Left lobe of liver (tissue), 2 donors: Measurements from ENCODE around the gene ACVR1C. TPM values are rescaled to one million over a fixed set of nuclear protein-coding genes. Genes with fewer than 3 reads are reported as not detected.

ENCODE experiments used
- ATAC-seq: fragments of 200-7000 bp; cut with Tn5 transposase; one replicate; pipeline ENCODE4 v1.9.1; 2020; ENCODE audit warnings: mild to moderate bottlenecking, moderate library complexity
- DNase-seq: peaks from one replicate; pipeline ENCODE4 v3.0.0-alpha.2; 2020; ENCODE audit warnings: low spot score
- total RNA-seq: library from RNA; stranded (reverse); gene quantifications from one replicate; pipeline ENCODE4 v1.2.1, GENCODE V29; 2021
- donor health status: DM: no; HTN: no; CAD: no; lungs with moderate emphysema.
- donor health status: DM: no; HTN: yes; CAD: no.

The ACVR1C gene
- total RNA-seq: 2.2 TPM

GRCh38 chr2:157628477-157629415 lies at the start of gene ACVR1C:
Gene ACVR1C (minus strand): TSS chr2:157628864. CDS start chr2:157628644, 220 bp downstream.
- DNase-seq: peak; percentile 82
- ATAC-seq: peak; percentile 93

DNA sequence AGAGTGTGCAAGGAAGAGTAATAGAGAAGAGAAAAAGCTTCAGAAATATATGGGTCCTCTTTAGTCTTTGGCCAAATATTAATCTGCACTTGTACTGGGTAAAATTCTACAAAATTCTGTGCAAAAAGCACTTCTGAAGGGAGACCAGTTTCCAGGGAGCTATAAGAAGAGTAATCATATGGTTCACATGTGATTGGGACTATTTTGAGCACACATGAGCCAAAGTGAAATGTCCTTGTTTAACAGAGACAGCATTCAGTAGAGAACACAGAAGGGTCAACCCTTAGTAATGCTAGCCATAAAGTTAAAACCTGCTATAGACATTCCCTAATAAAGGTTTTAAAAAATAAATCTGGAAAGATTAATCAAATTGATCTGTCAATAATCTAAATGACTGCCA lies 49.3 kb upstream of the ACVR1C start:
- ATAC-seq (no peak), DNase-seq (no peak)

DNA sequence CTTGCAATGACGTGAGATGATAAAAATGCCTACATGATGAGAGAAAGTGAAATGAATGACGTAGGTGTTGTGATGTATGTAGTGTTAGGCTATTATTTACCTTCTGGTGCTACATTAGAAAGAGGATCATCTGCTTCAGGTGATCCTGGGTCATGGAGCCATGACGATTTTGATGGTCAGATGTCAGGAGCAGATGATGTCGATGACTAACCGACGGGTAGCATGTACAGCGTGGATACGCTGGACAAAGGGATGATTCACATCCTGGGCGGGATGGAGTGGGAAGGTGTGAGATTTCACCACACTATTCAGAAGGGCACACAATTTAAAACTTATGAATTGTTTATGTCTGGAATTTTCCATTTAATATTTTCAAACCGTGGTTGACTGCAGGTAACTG lies 43.5 kb upstream of the ACVR1C start:
- DNase-seq: no peak
- no peak for ATAC-seq

GRCh38 chr2:157662401-157662800 lies 33.7 kb upstream of the ACVR1C start:
- DNase-seq (no peak), ATAC-seq (no peak)

DNA sequence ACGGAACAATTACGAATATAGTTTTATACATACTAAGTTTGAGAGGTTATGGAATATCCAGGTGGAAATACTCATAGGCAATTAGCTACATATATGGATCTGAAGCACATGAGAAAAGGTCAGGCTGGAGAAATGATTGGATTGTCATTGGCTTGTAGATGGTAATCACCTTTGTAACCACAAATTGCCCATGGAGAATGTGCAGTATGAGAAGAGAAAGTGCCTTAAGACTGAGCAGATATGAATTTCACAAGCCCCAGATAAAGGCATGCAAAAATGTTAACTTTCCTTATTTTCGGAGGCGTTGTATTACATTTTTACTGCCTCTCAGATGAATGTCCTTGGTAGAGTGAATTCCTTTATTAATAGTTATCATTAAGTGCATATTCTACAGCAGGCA lies 33.1 kb upstream of the ACVR1C start:
- DNase-seq (no peak), ATAC-seq (no peak)

- no peak for DNase-seq
- ATAC-seq: no peak
Measured at GRCh38 chr2:157657858-157658257, 29.2 kb upstream of the ACVR1C start.

DNA sequence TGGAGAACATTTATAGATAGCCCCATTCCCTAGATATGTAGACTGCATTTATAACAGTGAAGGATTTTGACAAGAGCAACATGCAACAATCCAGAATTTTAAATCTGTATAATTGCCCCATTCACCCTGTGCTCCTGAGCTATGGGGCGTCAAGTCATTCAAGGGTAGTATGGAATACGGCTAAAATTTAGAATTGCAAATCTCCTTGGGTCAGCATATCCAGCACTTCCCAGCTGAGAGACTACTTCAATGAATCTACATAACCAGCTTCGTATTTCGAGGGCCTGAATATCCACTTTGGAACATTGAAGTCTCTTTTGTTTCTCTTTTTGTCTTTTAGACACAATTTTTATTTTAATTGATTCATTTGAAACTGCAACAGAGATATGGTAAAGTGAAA lies 28.4 kb upstream of the ACVR1C start:
- no peak for ATAC-seq

GRCh38 chr2:157644776-157645175 lies 16.1 kb upstream of the ACVR1C start:
- ATAC-seq: no peak
- DNase-seq: no peak

More for the DNA sequence above, 28.4 kb upstream of the ACVR1C start:
- no peak for DNase-seq

- no peak for ATAC-seq
- no peak for DNase-seq
Measured at GRCh38 chr2:157631861-157632260, 3.2 kb upstream of the ACVR1C start.

GRCh38 chr2:157627594-157628476 lies 829 bp downstream of the ACVR1C start:
- peak; percentile 30 for ATAC-seq
- DNase-seq: peak; percentile 52

GRCh38 chr2:157625296-157625695 lies 3.4 kb downstream of the ACVR1C start:
- ATAC-seq (no peak), DNase-seq (no peak)

DNA sequence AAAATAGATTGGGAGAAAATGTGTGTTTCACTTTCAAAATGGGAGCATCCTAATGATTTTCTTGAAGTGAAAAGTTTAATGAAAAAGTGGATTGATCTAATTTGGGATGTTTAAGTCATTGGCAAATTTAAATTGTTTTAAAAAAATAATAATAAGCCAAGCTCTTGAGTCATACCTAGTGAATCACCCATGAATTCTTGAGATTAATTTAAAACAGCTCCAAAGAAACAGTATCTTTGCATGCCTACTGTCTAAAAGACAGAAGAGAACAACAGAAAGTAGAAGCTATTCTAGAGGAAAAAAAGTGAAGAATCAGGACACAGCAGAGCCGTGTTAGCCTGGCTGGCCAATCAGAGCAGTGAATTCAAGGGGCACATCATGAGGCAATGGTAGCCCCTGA lies 7.7 kb downstream of the ACVR1C start:
- ATAC-seq: no peak
- DNase-seq: no peak

DNA sequence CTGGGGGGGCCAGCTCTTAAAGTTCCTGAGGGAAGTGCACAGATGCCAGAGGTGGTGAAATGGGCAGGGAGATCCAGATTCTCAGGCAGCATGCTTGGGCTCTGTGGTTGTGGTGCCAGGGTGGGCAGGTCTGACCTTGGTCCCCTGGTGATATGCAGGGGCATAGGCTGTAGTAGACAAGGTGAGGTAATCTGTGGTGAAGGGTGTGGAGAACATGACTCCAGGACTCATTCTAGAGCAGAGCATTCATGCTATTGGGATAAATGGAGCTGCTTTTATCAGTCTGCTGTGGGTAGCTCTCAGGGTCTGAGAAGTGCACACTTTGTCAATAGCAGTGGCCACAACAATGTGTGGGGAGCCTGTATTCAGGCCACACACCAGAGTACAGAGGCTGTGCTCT lies 16.9 kb downstream of the ACVR1C start:
- no peak for DNase-seq
- ATAC-seq: no peak

- ATAC-seq (no peak), DNase-seq (no peak)
Measured at GRCh38 chr2:157611110-157611509, 17.6 kb downstream of the ACVR1C start.

DNA sequence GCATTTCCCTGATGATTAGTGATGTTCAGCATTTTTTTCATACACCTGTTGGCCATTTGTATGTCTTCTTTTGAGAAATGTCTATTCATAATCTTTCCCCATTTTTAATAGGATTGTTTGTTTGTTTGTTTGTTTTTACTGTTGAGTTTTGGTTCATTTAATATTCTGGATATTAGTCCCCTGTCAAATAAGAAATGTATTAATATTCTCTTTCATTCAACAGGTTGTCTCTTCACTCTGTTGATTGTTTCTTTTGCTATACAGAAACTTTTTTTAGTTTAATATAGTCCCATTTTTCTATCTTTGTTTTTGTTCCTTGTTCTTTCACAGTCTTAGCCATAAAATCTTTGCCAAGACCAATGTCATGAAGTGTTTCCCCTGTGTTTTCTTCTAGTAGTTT lies 22.1 kb downstream of the ACVR1C start:
- ATAC-seq: no peak
- no peak for DNase-seq

DNA sequence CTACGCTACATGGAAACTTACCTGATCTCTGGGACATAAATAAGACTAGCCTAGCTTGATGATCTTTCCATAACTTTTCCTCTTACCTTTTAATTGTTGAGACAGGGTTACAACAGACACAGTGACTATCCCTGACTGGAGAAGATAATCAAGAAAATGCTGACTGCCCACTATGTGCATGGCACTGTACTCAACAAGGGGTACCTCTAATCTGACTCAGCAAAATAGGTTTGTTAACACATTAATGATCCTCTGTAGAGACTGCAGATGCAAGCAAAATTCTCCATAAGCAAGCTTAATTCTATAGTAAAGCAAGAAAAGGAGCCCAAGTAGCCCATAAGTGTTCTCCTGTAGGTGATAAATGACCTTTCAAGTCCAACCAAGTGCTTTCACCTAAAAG lies 25.5 kb downstream of the ACVR1C start:
- ATAC-seq (no peak), DNase-seq (no peak)

DNA sequence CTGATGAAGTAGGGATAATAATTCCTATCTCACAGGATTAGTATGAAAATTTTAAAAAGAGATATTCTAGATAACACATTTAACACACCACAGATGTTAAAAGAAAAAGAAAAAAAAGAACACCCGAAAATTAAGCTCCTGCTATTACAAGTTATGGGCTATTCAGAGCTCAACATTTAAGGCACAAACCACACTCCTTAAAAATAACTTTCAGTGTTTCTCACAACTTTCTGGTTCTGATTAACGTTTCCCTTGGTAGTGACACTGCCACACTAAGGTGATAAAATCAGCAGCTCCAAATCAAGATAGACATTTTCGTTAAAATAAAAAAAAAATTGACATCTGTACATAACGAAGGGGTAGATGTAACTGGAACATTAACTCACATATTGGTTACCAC lies 26.9 kb downstream of the ACVR1C start:
- ATAC-seq: no peak
- no peak for DNase-seq

DNA sequence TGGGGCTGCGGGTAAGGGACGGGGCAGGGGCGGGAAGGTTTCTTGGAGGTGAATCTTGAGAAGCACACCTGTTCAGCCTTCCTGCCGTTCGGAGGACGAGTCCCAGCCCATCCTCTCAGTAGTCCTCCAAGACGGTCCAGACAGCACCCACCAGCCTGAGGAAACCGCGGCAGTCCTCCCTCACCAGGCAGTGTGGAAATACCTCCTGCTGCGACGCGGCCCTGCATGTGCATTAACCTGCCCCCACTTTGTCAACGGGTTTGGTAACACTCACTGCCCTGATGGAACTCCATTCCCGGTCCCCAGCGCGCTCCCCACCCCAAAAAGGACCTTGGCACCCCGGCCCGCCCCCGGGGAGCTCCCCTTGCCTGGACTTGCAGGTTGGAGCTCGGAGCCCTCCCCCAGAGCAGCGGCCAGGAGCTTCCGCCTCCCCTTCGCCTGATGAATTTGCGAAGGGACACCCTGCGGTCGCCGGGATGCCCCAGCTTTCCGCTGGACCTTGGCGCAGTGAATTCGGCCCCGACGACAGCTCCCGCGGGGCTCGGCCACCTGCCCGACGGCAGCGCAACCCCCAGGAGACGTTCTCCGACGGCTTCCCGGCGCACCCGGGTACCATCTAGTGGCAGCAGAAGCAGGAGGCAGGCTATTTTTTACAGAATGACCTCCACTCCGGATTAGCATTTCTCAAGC lies 31.5 kb downstream of the ACVR1C start:
- DNase-seq (peak; percentile 53), ATAC-seq (peak; percentile 95)

DNA sequence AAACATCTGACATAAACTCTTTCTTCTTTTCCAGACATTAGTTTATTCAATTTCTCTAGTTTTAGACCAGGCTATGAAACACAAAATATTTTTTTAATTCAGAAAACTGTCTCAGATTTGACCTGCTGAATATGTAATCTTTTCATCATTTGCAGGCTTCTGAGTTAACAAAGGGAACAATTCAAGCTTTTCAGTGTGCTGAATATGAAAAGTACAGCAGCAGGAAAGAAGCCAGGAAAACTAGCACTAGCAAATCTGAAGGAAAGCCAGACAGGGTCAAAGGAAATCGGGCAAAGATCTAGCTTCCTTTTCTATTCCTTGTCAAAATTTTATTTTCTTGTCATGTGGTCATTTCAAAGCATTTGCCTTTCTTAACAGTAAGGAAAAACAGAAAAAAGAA lies 35.3 kb downstream of the ACVR1C start:
- no peak for ATAC-seq
- no peak for DNase-seq

DNA sequence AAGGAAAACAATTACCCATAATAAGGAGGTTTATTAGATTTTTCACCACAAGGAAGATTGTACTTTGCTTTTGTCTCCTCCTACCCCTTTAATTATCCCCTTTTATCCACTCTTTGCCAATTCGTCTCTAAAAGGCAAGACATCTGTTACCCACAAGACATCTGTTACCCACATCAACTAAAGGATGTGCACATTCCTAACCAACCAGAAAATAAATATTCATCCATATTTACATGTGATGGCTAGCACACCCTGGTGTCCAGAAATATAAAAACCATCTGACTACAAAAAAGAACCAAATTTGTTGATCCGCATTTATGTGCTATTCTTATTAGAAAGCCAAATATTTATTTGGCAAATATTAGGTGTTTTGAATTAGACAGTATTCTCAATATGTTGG lies 35.7 kb downstream of the ACVR1C start:
- ATAC-seq (peak; percentile 53), DNase-seq (no peak)

- DNase-seq: no peak
- ATAC-seq: no peak
Measured at GRCh38 chr2:157592374-157592773, 36.3 kb downstream of the ACVR1C start.
